ENCODE measurements around the gene USP47. TPM values are rescaled to one million over a fixed set of nuclear protein-coding genes. Genes with fewer than 3 reads are reported as not detected.

The USP47 gene
- total and polyA plus RNA-seq, 9 of the 15 experiments (the other 6 are each of a cell fraction or from before 2014, with no cell fraction given): 13.1 to 63.6 (median 34.7) TPM

GRCh38 chr11:11860103-11860979 lies 18.6 kb downstream of the USP47 start (continued):
- no peak for TF ChIP-seq RNF219 (CRISPR knock-in tag; IDR thresholded peaks at IDR 0.05)
- no peak for TF ChIP-seq CHD4 (IDR thresholded peaks at IDR 0.05; ENCODE audit: insufficient read depth, insufficient replicate concordance, low read depth, low read length, poor library complexity, severe bottlenecking)
- peak; percentile 76 for TF ChIP-seq ARID1B (IDR thresholded peaks at IDR 0.05)
- TF ChIP-seq RBFOX2 (IDR thresholded peaks at IDR 0.05; ENCODE audit: low read depth, low read length): no peak
- TF ChIP-seq MEIS2 (IDR thresholded peaks at IDR 0.05; ENCODE audit: partially characterized antibody): peak; percentile 10
- no peak for TF ChIP-seq FOXJ2 (tag; IDR thresholded peaks at IDR 0.05)
- TF ChIP-seq STAT6 (CRISPR knock-in tag; IDR thresholded peaks at IDR 0.05): no peak
- no peak for TF ChIP-seq ZNF696 (CRISPR knock-in tag; conservative IDR thresholded peaks at IDR 0.05)
- TF ChIP-seq ZNF253 (CRISPR knock-in tag; conservative IDR thresholded peaks at IDR 0.05): no peak
- TF ChIP-seq RBM22 (IDR thresholded peaks at IDR 0.05; ENCODE audit: low read depth, low read length, poor library complexity, severe bottlenecking): no peak
- TF ChIP-seq TARDBP (IDR thresholded peaks at IDR 0.05): no peak
- TF ChIP-seq RFX5 (IDR thresholded peaks at IDR 0.05; ENCODE audit: low read depth, low read length): no peak
- TF ChIP-seq POLR2A (conservative IDR thresholded peaks at IDR 0.05): no peak
- TF ChIP-seq PTTG1 (tag; IDR thresholded peaks at IDR 0.05; ENCODE audit: low read depth): no peak
- no peak for TF ChIP-seq CREB5 (CRISPR knock-in tag; IDR thresholded peaks at IDR 0.05)
- TF ChIP-seq CBFB (CRISPR knock-in tag; IDR thresholded peaks at IDR 0.05): no peak
- no peak for TF ChIP-seq ZNF655 (CRISPR knock-in tag; IDR thresholded peaks at IDR 0.05)
- TF ChIP-seq HNRNPLL (IDR thresholded peaks at IDR 0.05; ENCODE audit: low read depth, low read length, poor library complexity, severe bottlenecking): no peak
- no peak for TF ChIP-seq SAFB (IDR thresholded peaks at IDR 0.05; ENCODE audit: borderline replicate concordance, low read depth, low read length)
- no peak for TF ChIP-seq YBX1 (IDR thresholded peaks at IDR 0.05)
- peak; percentile 84 for TF ChIP-seq SOX6 (IDR thresholded peaks at IDR 0.05)
- no peak for TF ChIP-seq FOS (IDR thresholded peaks at IDR 0.05; ENCODE audit: extremely low read depth, insufficient read length)
